Smooth muscle cell (in vitro differentiated cells): Measurements from ENCODE around the gene AJAP1. TPM values are rescaled to one million over a fixed set of nuclear protein-coding genes. Genes with fewer than 3 reads are reported as not detected.

Experiments
- DNase-seq: peaks from one replicate; lab custom pipeline; 2025; ENCODE audit not compliant: unreplicated experiment; lab: John Stamatoyannopoulos, UW
- H2AFZ ChIP-seq: fragments of 200-600 bp; sonication (generic); 2 replicates; pipeline ENCODE4 v1.6.0; 2016; ENCODE audit warnings: antibody characterized with exemption, low read depth, mild to moderate bottlenecking
- H3F3A ChIP-seq: fragments of 200-600 bp; sonication (generic); 2 replicates; pipeline ENCODE4 v1.6.0; 2017; ENCODE audit warnings: antibody characterized with exemption, low read depth
- H3K27ac ChIP-seq: fragments of 200-600 bp; sonication (generic); 2 replicates; pipeline ENCODE4 v1.5.1; 2016; ENCODE audit warnings: low read depth, mild to moderate bottlenecking
- H3K27me3 ChIP-seq: fragments of 200-600 bp; sonication (generic); 2 replicates; pipeline ENCODE4 v1.6.1; 2016; ENCODE audit warnings: low read depth, mild to moderate bottlenecking
- H3K36me3 ChIP-seq: fragments of 200-600 bp; sonication (generic); 2 replicates; pipeline ENCODE4 v1.5.1; 2016; ENCODE audit warnings: low read depth
- H3K4me1 ChIP-seq: fragments of 200-600 bp; sonication (generic); 2 replicates; pipeline ENCODE4 v1.5.1; 2016; ENCODE audit warnings: low read depth
- H3K4me2 ChIP-seq: fragments of 200-600 bp; sonication (generic); 2 replicates; pipeline ENCODE4 v1.6.0; 2016; ENCODE audit warnings: mild to moderate bottlenecking
- H3K4me3 ChIP-seq: fragments of 200-600 bp; sonication (generic); 2 replicates; pipeline ENCODE4 v1.5.1; 2016; ENCODE audit warnings: mild to moderate bottlenecking
- H3K79me2 ChIP-seq: fragments of 200-600 bp; sonication (generic); 2 replicates; pipeline ENCODE4 v1.6.0; 2016; ENCODE audit warnings: low read depth, mild to moderate bottlenecking
- H3K9ac ChIP-seq: fragments of 200-600 bp; sonication (generic); 2 replicates; pipeline ENCODE4 v1.6.0; 2016; ENCODE audit warnings: low read depth
- H3K9me3 ChIP-seq: fragments of 200-600 bp; sonication (generic); replicated peaks from 2 replicates; pipeline ENCODE4 v1.5.1; 2016; ENCODE audit warnings: low read depth
- H4K20me1 ChIP-seq: fragments of 200-600 bp; sonication (generic); 2 replicates; pipeline ENCODE4 v1.6.0; 2016; ENCODE audit warnings: low read depth
- WGBS: methylation state at CpG from one replicate; pipeline ENCODE4 v1.1.7; 2016; ENCODE audit warnings: low lambda C conversion rate; 5-methylcytosine and 5-hydroxymethylcytosine counted together
- polyA plus RNA-seq: library from polyadenylated mRNA; unstranded; fragments of >200 nt; fragmentation: Nextera tagmentation; extraction: Ambion mirVana; gene quantifications from 2 replicates; pipeline ENCODE4 v1.2.1, GENCODE V29; 2016
- total RNA-seq: library from RNA; depleted of rRNA; stranded (reverse); fragments of >200 nt; gene quantifications from 2 replicates; pipeline ENCODE4 v1.2.3, GENCODE V29; 2014
- TF ChIP-seq, protein P1 (sequence below): fragments of 200-600 bp; sonication (generic); IDR thresholded peaks from 2 replicates; pipeline ENCODE4 v1.5.1; 2017; ENCODE audit warnings: borderline replicate concordance, mild to moderate bottlenecking, antibody characterized with exemption; ENCODE audit not compliant: insufficient read depth, poor library complexity, severe bottlenecking

Gene AJAP1
- total and polyA plus RNA-seq, 2 experiments from 2014 or later: 0.10 to 0.58 TPM

DNA sequence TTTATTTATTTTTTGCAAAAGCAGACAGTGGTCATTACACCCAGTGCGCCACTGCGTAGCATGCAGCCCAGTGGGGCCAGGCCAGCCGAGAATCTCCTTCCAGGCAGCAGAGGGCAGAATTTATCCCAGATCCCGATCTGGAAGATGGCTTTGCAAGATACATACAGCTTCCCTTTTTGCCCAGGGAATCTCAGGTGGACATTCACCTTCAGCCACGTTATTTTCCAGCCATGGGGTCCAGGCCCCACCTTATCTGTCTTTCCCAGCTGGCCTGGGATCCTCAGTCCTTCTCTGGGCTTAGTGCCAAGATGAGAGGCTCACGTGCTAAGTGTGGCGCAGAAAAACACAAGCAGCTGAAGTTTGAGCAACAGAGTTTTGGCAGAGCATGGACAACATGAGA lies 123.6 kb downstream of the AJAP1 start:
- H3K36me3 ChIP-seq: no peaks in the 10 kb centered on the region
- no peaks in the 10 kb centered on the region for H3K9me3 ChIP-seq
- H3K27me3 ChIP-seq: no peaks in the 10 kb centered on the region
- H3F3A ChIP-seq: no peaks in the 10 kb centered on the region
- no peak overlapping the region for H3K27ac ChIP-seq
- H4K20me1 ChIP-seq: no peaks in the 10 kb centered on the region
- TF ChIP-seq, protein P1, sequence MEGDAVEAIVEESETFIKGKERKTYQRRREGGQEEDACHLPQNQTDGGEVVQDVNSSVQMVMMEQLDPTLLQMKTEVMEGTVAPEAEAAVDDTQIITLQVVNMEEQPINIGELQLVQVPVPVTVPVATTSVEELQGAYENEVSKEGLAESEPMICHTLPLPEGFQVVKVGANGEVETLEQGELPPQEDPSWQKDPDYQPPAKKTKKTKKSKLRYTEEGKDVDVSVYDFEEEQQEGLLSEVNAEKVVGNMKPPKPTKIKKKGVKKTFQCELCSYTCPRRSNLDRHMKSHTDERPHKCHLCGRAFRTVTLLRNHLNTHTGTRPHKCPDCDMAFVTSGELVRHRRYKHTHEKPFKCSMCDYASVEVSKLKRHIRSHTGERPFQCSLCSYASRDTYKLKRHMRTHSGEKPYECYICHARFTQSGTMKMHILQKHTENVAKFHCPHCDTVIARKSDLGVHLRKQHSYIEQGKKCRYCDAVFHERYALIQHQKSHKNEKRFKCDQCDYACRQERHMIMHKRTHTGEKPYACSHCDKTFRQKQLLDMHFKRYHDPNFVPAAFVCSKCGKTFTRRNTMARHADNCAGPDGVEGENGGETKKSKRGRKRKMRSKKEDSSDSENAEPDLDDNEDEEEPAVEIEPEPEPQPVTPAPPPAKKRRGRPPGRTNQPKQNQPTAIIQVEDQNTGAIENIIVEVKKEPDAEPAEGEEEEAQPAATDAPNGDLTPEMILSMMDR: peak; percentile 29
- no peaks in the 10 kb centered on the region for H3K79me2 ChIP-seq
- 60% methylated on average over 7 of the region's 7 CpGs for WGBS
- no peak for DNase-seq
- H2AFZ ChIP-seq: no peak overlapping the region
- no peak overlapping the region for H3K4me3 ChIP-seq
- H3K4me2 ChIP-seq: no peak overlapping the region
- no peaks in the 10 kb centered on the region for H3K4me1 ChIP-seq
- H3K9ac ChIP-seq: no peak overlapping the region

DNA sequence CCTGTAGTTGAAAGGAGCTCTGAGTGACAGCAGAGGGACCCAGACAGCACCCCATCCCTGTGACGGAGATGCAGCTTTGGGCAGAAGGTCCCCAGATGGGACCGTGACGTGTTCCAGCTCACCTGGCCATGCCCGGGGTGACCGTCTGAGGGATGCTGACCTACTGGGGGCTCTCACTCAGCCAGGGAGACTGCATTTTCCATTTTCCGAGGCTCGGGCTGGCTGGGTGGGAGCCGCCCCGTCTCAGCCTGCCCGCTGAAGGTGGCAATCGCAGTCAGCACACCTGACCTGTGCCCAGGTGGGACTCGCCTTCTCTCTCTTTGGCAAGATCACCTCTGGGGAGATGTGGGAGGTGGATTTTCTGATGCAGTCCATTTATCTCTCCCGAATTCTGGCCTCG lies 127.2 kb downstream of the AJAP1 start:
- no peak for DNase-seq
- no peaks in the 10 kb centered on the region for H3K79me2 ChIP-seq
- no peaks in the 10 kb centered on the region for H3K9me3 ChIP-seq
- TF ChIP-seq, protein P1: no peak
- H3K27ac ChIP-seq: no peak overlapping the region
- no peaks in the 10 kb centered on the region for H3K4me1 ChIP-seq
- no peaks in the 10 kb centered on the region for H3F3A ChIP-seq
- H3K27me3 ChIP-seq: no peaks in the 10 kb centered on the region
- H3K9ac ChIP-seq: no peak overlapping the region
- H3K36me3 ChIP-seq: no peaks in the 10 kb centered on the region
- 92% methylated on average over 14 of the region's 14 CpGs for WGBS
- H3K4me2 ChIP-seq: no peak overlapping the region
- no peak overlapping the region for H3K4me3 ChIP-seq
- H4K20me1 ChIP-seq: no peaks in the 10 kb centered on the region
- H2AFZ ChIP-seq: no peak overlapping the region

DNA sequence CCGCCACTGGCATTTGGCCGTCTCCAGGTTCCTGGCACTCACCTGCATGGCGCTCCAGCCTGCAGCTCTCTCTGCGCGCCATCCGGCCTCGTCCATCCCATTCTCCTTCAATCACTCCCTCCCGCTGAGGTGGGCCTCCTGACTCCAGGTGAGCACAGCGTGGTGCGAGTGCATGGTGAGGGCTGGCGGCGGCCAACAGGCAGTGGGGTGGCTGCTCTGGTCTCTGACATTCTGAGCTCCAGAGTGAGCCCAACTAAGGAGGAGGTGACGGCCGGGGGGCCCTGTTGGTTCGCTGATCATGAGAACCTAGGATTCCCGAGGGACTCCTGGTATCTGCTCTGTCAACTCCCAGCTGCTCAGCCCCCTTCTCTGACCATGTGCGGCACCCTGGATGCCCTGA lies 130.4 kb downstream of the AJAP1 start:
- Histone ChIP-seq H3K27ac (no peak overlapping the region), H3K9ac (no peak overlapping the region), H3K4me2 (no peak overlapping the region), H3F3A (peaks cover 7% of the 10 kb centered on the region), H3K27me3 (no peaks in the 10 kb centered on the region), H3K4me1 (no peaks in the 10 kb centered on the region), H3K9me3 (no peaks in the 10 kb centered on the region), H4K20me1 (no peaks in the 10 kb centered on the region), H2AFZ (no peak overlapping the region), H3K36me3 (no peaks in the 10 kb centered on the region), H3K79me2 (no peaks in the 10 kb centered on the region), H3K4me3 (no peak overlapping the region)
- TF ChIP-seq, protein P1: no peak
- no peak for DNase-seq
- WGBS: 88% methylated on average over 17 of the region's 17 CpGs

DNA sequence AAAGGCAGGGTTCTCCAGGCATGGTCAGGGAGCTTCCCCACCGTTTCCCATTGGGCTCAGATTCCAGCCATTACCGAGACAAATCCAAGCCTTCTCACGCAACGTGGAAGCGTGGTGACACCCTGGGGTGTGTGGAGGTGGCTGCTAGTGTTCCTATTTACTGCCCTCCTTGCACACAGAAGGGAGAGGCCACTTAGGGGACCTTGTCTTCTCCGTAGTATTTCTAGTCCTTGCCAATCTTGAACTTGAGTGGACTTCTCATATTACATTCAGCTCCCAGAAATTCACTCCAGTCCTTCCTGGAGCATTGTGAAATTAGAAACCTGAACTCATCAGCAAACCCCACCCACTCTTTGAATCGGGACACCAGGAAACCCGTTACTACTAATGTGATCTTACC lies 131.6 kb downstream of the AJAP1 start:
- no peaks in the 10 kb centered on the region for H3K36me3 ChIP-seq
- no peaks in the 10 kb centered on the region for H3K27me3 ChIP-seq
- H3K4me3 ChIP-seq: no peak overlapping the region
- H3K27ac ChIP-seq: no peak overlapping the region
- H3F3A ChIP-seq: peaks cover 7% of the 10 kb centered on the region
- TF ChIP-seq, protein P1: no peak
- 95% methylated on average over 8 of the region's 8 CpGs for WGBS
- H3K79me2 ChIP-seq: no peaks in the 10 kb centered on the region
- H3K4me2 ChIP-seq: no peak overlapping the region
- H4K20me1 ChIP-seq: no peaks in the 10 kb centered on the region
- no peak for DNase-seq
- H3K9ac ChIP-seq: no peak overlapping the region
- no peaks in the 10 kb centered on the region for H3K4me1 ChIP-seq
- H2AFZ ChIP-seq: no peak overlapping the region
- H3K9me3 ChIP-seq: no peaks in the 10 kb centered on the region
